ENCODE measurements around the gene TOX3. TPM values are rescaled to one million over a fixed set of nuclear protein-coding genes. Genes with fewer than 3 reads are reported as not detected.

Gene TOX3
- total RNA-seq, 6 donors from 2014 or later, result 0.61 to 22.0 (median 4.9) TPM

DNA sequence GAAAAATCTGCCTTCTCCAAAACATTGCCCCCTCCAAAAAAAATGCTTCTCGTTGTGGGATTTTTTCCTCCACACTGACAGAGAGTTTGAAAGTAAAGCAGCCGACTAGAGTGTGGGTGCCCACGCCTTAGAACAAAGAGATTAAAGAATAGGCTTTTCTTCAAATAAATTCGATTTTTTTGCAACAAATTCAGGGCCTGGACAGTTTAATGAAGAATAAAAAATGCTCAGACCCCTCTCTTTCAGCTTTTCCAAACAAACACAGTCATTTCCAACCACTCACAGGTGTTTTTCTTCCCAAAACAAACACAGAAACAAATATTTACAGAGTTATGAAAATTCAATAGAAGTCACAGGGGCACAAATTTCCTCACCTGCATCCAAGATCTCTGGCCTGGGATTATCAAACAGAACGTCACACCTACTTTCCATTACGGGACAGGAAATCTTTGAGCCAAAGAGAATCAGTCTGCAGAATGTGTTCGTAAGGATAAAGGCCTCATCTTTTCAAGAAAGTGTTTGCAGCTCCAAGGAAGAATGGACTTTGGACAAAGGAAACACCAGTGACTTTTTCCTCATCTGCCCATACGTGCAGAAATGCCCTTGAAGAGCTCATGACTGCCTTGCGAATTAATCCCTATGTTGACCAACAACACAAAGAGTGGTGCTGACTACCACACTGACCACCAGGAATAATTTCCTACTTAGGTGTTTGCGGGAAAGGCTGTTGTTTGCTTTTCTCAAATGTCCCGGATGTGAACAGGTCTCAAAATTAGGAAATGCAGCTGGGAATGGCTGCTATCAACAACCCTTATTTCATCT lies 31.3 kb upstream of the TOX3 start:
- DNase-seq (no peak), ATAC-seq (ENCODE audit: low FRiP score in 2 of 2) (no peak)
- Histone ChIP-seq H3K4me1 (peaks cover 0 to 4% (median 2%) of the 10 kb centered on the region in 4 donors), H3K9me3 (no peaks in the 10 kb centered on the region), H3K27ac (no peak overlapping the region), H3K27me3 (no peaks in the 10 kb centered on the region), H3K36me3 (no peaks in the 10 kb centered on the region), H3K4me3 (no peak overlapping the region)
- no peak for TF ChIP-seq POLR2A (IDR thresholded peaks at IDR 0.05)
- TF ChIP-seq POLR2AphosphoS5 (IDR thresholded peaks at IDR 0.05), result no peak
- no peak for TF ChIP-seq EP300 (IDR thresholded peaks at IDR 0.05)
- TF ChIP-seq, protein P1, sequence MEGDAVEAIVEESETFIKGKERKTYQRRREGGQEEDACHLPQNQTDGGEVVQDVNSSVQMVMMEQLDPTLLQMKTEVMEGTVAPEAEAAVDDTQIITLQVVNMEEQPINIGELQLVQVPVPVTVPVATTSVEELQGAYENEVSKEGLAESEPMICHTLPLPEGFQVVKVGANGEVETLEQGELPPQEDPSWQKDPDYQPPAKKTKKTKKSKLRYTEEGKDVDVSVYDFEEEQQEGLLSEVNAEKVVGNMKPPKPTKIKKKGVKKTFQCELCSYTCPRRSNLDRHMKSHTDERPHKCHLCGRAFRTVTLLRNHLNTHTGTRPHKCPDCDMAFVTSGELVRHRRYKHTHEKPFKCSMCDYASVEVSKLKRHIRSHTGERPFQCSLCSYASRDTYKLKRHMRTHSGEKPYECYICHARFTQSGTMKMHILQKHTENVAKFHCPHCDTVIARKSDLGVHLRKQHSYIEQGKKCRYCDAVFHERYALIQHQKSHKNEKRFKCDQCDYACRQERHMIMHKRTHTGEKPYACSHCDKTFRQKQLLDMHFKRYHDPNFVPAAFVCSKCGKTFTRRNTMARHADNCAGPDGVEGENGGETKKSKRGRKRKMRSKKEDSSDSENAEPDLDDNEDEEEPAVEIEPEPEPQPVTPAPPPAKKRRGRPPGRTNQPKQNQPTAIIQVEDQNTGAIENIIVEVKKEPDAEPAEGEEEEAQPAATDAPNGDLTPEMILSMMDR (IDR thresholded peaks at IDR 0.05), result no peak
- WGBS, 2 donors, result 58 to 64% methylated on average over 11 of the region's 11 CpGs

DNA sequence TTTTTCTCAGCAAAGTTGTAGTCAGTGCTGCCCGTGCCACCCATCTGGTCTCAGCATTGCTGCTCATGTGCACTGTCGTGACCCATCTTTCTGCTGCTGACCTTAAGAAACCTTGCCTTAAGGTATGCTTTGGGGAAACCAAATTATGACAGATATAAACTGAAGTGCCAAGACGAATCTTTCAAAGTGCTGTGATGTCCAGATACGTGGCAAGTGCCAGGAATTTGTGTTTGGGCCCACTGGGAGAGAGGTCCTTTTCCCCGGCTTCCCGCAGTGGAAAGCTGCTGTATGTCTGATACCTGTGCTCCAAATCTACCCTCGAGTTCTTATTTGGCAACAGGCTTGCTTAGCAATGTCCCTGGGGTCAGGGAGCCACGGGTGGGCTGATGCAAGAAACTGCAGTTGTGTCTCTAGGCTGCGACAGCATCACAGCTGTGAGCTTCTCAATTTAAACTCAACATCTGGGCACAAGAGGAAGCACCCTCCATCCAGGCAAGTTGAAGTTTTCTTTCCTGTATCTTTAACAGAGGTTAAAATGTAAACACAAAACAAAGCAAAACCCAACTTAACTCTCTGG lies 30.3 kb upstream of the TOX3 start:
- Histone ChIP-seq H3K4me3 (no peak overlapping the region), H3K27me3 (no peaks in the 10 kb centered on the region), H3K36me3 (no peaks in the 10 kb centered on the region), H3K27ac (no peak overlapping the region), H3K4me1 (peaks cover 0 to 4% (median 2%) of the 10 kb centered on the region in 4 donors), H3K9me3 (no peaks in the 10 kb centered on the region)
- WGBS, 2 donors, result 76% methylated on average over 9 of the region's 9 CpGs
- TF ChIP-seq POLR2A (IDR thresholded peaks at IDR 0.05), result no peak
- no peak for TF ChIP-seq POLR2AphosphoS5 (IDR thresholded peaks at IDR 0.05)
- TF ChIP-seq, protein P1 (IDR thresholded peaks at IDR 0.05), result no peak
- no peak for TF ChIP-seq EP300 (IDR thresholded peaks at IDR 0.05)
- DNase-seq (no peak), ATAC-seq (ENCODE audit: low FRiP score in 2 of 2) (no peak)

DNA sequence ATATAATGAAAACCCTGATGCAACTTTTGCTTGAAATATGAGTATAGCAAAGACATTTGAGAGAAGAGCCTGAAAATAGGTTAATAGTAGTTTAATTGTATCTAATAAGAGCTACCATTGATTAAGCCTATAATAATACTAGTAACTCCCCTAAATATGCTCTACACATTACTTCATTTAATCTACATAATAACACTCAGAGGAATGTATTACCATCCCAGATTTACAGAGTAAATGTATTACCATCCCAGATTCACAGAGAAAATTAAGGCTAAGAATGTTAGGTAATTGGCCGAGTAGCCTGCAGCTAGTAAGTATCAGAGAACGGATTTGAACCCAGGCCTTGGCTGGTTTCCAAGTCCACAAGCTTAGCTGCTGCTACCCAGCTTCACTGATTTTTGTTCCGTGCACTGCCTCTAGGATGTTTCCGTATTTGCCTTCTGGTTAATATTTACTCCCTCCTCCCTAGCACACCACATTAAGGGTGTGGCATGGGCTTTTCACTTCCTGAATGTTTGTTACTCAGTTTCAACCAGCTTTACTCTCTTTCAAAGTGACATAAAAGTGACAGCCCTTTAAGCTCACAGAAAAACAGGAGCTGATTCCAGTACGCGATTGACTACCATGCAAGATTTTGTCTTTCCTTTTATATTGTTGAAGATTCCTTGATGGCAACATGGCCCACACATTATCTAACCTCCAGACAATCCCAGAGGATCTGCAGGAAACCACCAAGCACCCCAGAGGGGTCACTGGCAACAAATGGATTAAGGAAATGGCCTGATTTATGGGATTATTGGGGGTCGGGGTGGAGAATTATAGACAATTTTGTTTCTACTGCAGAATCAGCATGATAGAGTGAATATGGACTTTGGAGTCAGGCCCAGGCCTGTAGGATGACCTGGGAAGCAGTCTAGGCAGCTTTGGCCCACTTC lies 26.7 kb upstream of the TOX3 start:
- DNase-seq, result peak in 1 of 2 donors; percentile 30
- Histone ChIP-seq H3K27me3 (no peaks in the 10 kb centered on the region), H3K27ac (peak overlapping the region in 1 of 4 donors; percentile 19), H3K9me3 (no peaks in the 10 kb centered on the region), H3K4me3 (no peak overlapping the region), H3K4me1 (peaks cover 0 to 4% (median 2%) of the 10 kb centered on the region in 4 donors), H3K36me3 (no peaks in the 10 kb centered on the region)
- WGBS, 2 donors, result 65 to 67% methylated on average over 7 of the region's 7 CpGs
- no peak for TF ChIP-seq EP300 (IDR thresholded peaks at IDR 0.05)
- TF ChIP-seq, protein P1 (IDR thresholded peaks at IDR 0.05), result peak in 1 of 6 experiments; percentile 6
- ATAC-seq (ENCODE audit: low FRiP score in 2 of 2), result peak in 1 of 2 donors; percentile 52

DNA sequence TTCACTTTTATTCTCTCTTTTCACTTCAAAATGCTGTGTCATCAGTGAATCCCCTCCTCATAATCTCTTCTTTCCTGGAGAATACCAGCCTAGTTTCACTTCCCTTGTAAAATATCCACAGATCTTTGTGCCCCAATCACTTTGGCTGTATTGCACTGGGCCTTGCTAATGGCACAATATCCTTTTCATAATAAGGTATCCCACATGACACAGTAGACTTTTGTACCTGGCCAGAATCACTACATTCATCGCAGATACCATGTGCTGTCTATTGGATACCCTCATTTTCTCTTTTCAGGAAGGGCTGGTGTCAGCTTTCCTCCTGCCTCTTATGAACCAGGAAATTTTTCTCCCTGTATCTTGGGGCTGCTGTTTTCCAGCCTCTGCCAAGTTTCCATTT lies 25.7 kb upstream of the TOX3 start:
- Histone ChIP-seq H3K36me3 (no peaks in the 10 kb centered on the region), H3K4me1 (peaks cover 0 to 4% (median 2%) of the 10 kb centered on the region in 4 donors), H3K9me3 (no peaks in the 10 kb centered on the region), H3K4me3 (no peak overlapping the region), H3K27ac (no peak overlapping the region), H3K27me3 (no peaks in the 10 kb centered on the region)
- DNase-seq, result no peak
- 88% methylated on average over 1 of the region's 1 CpG for WGBS, 2 donors
- no peak for ATAC-seq (ENCODE audit: low FRiP score in 2 of 2)
- TF ChIP-seq POLR2AphosphoS5 (IDR thresholded peaks at IDR 0.05), result no peak
- TF ChIP-seq EP300 (IDR thresholded peaks at IDR 0.05), result no peak
- TF ChIP-seq, protein P1 (IDR thresholded peaks at IDR 0.05), result no peak
- no peak for TF ChIP-seq POLR2A (IDR thresholded peaks at IDR 0.05)

Data from upper lobe of left lung (tissue), 6 donors.